CD1c-positive myeloid dendritic cell (primary cell): ENCODE results near the gene CNGA3.

Experiments used
- DNase-seq: peaks from one replicate; pipeline ENCODE4 v3.0.0-alpha.2; 2016; ENCODE audit errors: extremely low spot score

The CNGA3 gene

DNA sequence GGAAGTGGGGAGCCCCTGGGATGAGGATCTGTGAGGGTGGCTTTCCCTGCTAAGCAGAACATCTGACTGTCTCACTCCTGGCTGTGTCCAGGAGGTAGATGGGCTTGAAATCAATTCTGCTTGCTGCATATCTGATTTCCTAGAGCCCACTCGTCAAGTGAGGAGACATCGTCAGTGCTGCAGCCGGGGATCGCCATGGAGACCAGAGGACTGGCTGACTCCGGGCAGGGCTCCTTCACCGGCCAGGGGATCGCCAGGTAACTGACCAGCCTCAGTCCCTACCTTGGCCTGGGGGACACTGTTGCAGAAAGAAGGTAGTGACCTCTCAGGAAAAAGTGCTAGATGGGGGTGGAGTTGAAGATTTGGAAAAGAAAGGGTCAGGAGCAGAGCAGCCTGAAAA lies 31.3 kb downstream of the CNGA3 start:
- no peak for DNase-seq

DNA sequence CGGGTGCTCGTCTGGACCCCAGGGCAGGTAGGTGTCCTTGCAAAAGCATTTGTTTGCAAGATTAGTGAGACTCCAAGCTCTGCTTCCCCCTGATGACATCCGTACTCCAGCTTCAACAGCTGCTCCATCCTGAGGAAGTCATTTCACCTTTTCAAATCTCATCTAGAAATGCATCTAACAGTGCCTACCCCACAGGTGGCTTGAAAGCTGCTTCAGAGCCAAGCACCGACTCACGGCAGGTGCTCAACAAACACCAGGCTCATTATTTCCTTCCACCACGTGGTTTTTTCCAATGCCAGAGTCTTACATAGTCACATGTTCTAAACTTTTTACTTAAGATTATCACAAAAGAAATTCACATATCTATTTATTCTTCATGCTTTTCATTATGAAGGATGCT lies 31.9 kb downstream of the CNGA3 start:
- no peak for DNase-seq

DNA sequence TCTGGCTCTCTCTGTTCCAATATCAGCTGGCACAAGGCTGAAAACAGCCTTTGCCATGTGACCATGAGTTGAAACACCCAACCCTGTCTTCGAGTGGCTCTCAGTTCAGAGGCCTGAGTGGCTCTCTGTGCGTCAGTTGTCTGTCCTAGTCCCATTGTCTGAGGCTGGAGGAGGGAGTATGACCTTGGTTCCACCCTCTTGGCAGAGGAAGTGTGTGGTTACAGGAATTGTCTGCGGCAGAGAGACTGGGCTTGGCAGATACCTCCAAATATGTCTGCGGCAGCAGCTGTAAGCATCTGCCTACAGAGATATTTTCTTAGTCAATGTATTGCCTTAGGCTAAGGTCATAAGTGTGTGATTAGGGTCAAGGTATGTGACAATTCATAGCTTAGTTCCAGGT lies 32.6 kb downstream of the CNGA3 start:
- no peak for DNase-seq

GRCh38 chr2:98379311-98380202 lies 33.3 kb downstream of the CNGA3 start:
- no peak for DNase-seq

- DNase-seq = no peak
Observed at GRCh38 chr2:98380203-98380535, 33.9 kb downstream of the CNGA3 start.

DNA sequence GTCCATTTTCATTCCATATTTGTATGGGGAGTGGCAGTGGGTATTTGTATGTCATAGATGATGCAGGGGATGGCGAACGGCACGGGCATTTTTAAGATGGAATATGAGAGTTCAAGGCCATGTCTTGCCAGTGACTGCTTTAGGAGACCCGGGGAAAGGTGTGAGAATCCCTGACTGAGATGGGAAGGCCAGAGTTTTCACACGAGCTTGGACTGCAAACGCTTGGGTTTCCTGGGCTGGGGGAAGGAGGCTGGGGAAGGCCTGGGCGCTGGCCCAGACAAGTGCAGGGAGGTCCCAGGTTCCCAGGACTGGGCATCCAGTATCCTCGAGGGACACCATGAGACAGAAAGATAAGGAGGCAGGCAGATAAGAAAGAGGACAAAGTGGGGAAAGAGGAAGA lies 35.2 kb downstream of the CNGA3 start:
- no peak for DNase-seq

DNA sequence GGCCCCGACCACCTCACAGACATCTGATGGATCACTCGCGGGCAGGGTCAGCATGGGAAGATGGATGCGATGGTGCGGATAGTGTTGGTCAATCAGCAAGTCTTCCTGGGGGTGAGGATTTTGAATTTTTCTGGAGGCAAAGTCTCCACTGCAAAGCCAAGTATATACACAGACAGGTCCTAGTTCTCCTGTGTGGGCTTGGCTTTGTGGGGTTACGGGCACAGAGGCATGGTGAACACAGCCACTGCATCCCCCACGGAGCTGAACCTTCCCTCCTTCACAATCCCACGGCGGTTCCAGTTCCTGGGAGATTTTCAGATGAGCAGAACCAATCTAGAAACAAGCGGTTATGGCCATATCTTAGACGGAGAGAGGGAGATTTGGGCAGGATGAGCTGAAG lies 35.8 kb downstream of the CNGA3 start:
- no peak for DNase-seq

- no peak for DNase-seq
Observed at GRCh38 chr2:98382739-98383138, 36.5 kb downstream of the CNGA3 start.

- no peak for DNase-seq
Observed at GRCh38 chr2:98383166-98383565, 36.9 kb downstream of the CNGA3 start.

DNA sequence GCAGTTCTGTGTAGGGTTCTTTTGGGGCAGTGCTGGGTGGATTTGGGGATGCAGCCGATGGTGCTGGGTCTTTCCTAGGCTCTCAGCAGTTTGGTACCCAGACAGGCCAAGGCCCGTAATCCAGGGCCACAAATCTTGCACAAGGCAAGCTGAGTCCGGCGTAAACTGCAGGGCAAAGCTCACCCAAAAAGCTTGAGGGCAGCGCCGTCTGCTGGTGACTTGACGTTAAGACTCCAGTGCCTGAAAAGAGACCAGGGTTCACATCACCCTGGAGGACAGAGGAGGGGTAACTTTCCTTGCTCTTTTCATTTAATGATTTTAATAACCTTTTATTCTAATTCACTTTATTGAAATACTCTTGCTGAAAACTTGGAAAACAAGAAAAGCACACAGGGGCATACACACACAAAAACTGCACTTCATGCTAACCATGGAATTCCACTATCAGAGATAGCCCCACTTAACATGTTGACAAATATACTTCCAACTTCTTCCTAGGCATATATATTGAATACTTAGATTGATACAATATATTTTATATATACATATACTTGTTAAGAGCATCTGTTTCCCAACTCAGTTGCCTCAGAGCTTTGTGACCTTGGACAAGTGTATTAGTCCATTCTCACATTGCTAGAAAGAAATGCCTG lies 38.9 kb downstream of the CNGA3 start:
- DNase-seq = peak; percentile 85

DNA sequence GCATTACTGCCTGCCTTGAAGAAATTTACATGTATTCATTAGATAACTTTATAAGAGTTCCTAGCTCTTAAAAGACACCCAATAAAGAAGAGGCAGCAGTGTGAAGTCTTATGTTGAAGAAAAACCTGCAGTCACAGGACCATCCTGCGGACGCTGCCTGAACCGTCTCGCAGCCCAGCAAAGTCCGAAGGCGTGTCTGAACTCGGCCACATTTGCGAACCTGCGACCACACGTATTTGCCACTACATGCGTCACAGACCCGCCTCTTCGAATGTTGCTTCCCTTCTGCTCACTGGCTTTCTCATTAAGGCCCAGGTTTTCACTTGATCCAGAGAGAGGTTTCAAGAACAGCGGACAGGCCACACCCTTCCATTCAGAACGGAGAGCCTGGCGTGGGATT lies 41.2 kb downstream of the CNGA3 start:
- DNase-seq = no peak

DNA sequence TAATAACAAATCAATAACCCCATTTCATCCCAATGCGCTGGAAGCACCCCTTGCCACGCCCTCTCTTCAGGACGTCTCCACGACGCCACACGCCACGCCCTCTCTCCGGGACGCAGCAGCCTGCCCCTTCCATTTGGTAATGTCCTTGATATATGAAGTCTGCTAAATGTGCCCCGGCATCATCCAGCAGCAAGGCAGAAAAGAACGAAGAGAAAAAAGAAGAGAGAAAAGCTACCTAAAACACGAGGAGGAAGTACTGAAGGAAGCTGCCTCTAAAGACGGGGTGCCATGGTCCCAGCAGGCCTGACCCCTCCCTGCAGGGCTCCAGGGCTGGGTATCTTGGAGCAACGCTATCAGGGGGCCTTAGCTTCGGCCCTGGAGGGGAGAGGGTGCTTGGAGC lies 41.8 kb downstream of the CNGA3 start:
- no peak for DNase-seq

DNA sequence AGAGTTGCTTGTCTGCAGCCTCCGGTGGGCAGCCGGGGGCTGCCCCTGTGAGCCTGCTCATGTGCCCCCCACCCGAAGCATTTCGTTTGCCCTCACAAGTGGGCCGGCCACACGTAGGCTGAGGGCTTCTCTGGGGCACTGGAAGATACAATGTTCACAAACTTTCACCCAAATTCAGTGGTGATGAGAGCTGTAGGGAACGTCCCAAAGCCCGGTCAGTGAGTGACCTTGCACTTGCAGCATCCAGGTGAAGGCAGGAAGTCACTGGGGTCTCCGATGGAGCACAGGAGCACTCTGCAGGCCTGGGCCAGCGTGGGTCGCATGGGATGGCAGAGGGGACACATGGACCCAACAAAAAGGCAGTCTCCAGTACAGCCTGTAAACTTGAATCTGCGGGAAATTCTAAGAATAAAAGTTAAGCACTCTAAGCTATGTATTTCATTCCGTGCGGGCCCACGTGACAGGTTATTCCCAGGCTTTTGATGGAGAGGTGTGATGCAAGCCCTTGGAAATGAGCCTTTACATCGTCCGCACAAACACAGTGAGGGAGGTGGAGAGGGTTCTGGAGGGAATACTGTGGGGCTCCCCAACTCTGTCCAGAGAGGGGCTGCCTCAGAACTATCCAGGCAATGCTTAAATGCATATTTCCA lies 42.5 kb downstream of the CNGA3 start:
- DNase-seq = no peak

- DNase-seq = no peak
Observed at GRCh38 chr2:98389251-98389605, 43.0 kb downstream of the CNGA3 start.

DNA sequence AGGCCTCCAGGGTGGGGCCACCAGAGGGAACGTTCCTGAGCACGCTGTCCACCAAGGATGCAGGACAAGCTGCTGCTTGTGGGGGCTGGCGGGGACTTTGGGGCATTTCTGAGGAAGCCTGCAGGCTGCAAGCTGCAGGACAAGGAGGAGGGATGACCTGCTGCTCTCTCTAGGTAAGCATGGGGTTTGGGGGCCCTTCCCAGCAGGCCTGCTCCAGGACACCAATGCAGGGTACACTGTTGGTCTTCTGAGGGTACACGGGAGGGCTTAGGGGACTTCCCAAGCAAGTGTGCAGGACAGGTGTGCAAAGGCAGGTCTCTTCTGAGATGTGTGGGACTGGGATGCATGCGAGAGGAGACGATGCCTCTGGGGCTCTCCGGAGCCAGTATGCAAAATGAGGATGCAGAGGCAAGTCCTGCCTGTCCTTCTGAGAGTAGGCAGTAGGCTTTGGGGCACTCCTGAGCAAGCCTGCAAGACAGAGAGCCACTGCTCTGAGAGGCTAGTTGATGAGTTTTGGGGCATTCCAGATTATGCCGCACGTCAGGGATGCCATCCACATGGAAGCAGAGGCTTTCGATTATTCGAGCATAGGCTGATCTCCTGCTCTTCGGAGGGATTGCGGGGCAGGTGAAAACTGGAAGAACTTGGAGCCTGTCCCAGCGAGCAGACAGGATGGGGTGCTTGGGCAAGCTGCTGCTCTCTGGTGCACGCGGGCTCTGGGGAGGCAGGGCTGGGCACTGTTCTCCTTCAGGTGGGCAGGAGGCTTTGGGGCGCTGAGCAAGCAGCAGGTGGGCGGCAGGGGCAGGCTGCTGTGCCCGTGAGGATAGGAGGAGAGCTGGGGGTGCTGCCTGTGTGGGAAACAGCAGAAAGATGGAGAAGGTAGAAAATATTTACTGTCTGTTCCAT lies 44.6 kb downstream of the CNGA3 start:
- no peak for DNase-seq

DNA sequence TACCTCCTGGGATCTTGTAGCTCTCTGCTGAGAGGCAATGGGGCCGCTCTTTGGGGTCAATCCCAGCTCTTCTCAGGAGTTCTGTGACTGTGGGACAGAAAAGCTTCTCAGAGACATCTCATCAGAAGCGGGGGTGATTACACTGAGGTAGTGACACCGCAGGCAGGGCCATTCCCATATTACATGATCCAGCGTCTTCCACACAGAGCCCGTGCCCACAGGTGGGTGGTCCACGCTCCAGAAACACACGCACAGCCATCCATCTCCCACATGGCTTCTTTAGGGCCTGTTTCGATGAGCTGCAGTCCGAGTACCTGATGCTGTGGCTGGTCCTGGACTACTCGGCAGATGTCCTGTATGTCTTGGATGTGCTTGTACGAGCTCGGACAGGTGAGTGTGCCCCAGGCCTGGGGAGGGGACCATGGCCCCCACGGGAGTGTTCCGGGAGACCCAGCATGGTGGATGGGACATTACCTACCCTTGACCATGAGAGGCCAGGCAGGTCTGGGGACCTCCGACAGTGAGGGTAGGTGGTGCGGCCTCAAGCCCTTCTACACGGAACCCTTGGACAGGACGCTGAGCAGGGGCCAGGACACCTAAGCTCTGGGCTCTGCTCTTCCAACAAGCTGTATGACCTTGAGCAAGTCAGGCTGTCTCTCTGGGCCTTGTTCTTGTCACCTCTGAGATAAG lies 45.5 kb downstream of the CNGA3 start:
- no peak for DNase-seq

GRCh38 chr2:98393354-98393753 lies 47.1 kb downstream of the CNGA3 start:
- no peak for DNase-seq

GRCh38 chr2:98394595-98395153 lies 48.4 kb downstream of the CNGA3 start:
- DNase-seq = no peak

GRCh38 chr2:98395977-98396376 lies 49.7 kb downstream of the CNGA3 start:
- no peak for DNase-seq

DNA sequence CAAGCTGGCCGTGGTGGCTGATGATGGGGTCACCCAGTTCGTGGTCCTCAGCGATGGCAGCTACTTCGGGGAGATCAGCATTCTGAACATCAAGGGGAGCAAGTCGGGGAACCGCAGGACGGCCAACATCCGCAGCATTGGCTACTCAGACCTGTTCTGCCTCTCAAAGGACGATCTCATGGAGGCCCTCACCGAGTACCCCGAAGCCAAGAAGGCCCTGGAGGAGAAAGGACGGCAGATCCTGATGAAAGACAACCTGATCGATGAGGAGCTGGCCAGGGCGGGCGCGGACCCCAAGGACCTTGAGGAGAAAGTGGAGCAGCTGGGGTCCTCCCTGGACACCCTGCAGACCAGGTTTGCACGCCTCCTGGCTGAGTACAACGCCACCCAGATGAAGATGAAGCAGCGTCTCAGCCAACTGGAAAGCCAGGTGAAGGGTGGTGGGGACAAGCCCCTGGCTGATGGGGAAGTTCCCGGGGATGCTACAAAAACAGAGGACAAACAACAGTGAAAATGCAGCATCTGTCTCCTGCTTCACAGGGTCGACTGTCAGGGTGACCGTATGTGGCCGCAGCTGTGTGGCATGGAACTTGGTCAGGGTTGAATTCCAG lies 50.6 kb downstream of the CNGA3 start:
- no peak for DNase-seq

DNA sequence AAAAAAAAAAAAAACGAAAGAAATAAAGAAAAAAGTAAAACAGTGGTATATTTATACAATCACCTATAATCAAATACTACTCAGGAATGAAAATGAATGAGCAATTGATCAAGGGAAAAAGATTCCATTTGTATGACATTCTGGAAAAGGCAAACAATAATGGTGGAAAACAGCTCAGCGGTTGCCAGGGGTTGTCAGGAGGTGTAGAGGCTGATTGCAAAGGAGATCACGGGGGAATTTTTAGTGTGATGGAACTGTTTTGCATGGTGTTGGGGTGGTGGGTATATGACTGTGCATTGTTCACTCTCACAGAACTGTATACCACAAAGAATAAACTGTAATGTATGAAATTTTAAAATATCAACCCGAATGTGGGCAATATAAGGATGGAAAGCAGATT lies 52.9 kb downstream of the CNGA3 start:
- DNase-seq = no peak
